Common myeloid progenitor, CD34-positive (primary cell): ENCODE results near the gene SCARB1.

Source experiments
- CTCF ChIA-PET: fragments of 350-600 bp; sonication (Branson Sonifier 250); formaldehyde crosslinking; loops from one replicate; lab custom pipeline; 2021; ENCODE audit warnings: antibody characterized with exemption; lab: Charles Lee
- POLR2A ChIA-PET: fragments of 350-600 bp; sonication (Branson Sonifier 250); formaldehyde crosslinking; loops from one replicate; lab custom pipeline; 2021; ENCODE audit warnings: antibody characterized with exemption; lab: Charles Lee
- DNase-seq, 3 donors: peaks; one replicate each; pipeline versions ENCODE4 v3.0.0 to v3.0.0-alpha.2; 2013
- H3K27ac ChIP-seq, 2 experiments: 1 replicate in 1 of 2; 2 replicates in 1 of 2; pipeline ENCODE4 v1.7.0; 2013; ENCODE audit warnings: inconsistent platforms in 2 of 2, low read length in 2 of 2, mild to moderate bottlenecking in 2 of 2, low read depth in 1 of 2, moderate library complexity in 1 of 2; ENCODE audit not compliant: severe bottlenecking in 2 of 2, insufficient read depth in 1 of 2, poor library complexity in 1 of 2
- H3K27me3 ChIP-seq, 5 experiments: replicated peaks in 2 of 5; 1 replicate in 3 of 5; 2 replicates in 2 of 5; pipeline versions ENCODE4 v1.6.1 to v1.7.0; 2013; ENCODE audit warnings: low read length in 4 of 5, mild to moderate bottlenecking in 2 of 5, moderate library complexity in 2 of 5, inconsistent platforms in 1 of 5; ENCODE audit not compliant: insufficient read depth in 5 of 5, control insufficient read depth in 4 of 5
- H3K36me3 ChIP-seq, 4 experiments: 1 replicate in 2 of 4; 2 replicates in 2 of 4; pipeline versions ENCODE4 v1.6.1 to v1.7.0; 2013; ENCODE audit warnings: low read length in 3 of 4, control low read depth in 1 of 4, mild to moderate bottlenecking in 1 of 4; ENCODE audit not compliant: control insufficient read depth in 4 of 4, insufficient read depth in 4 of 4
- H3K4me1 ChIP-seq, 4 experiments: 1 replicate in 3 of 4; 2 replicates in 1 of 4; pipeline versions ENCODE4 v1.6.1 to v1.7.1; 2013; ENCODE audit warnings: low read length in 3 of 4, mild to moderate bottlenecking in 3 of 4, control low read depth in 1 of 4, inconsistent platforms in 1 of 4, moderate library complexity in 1 of 4; ENCODE audit not compliant: control insufficient read depth in 4 of 4, insufficient read depth in 4 of 4; ENCODE audit errors: control extremely low read depth in 1 of 4
- H3K4me3 ChIP-seq, 7 experiments: 1 replicate in 4 of 7; 2 replicates in 3 of 7; pipeline versions ENCODE4 v1.5.1 to v1.7.0; 2013; ENCODE audit warnings: mild to moderate bottlenecking in 7 of 7, low read length in 6 of 7, moderate library complexity in 6 of 7, inconsistent platforms in 2 of 7, low read depth in 2 of 7, control low read depth in 1 of 7; ENCODE audit not compliant: insufficient read depth in 4 of 7, control insufficient read depth in 1 of 7; ENCODE audit errors: extremely low read depth in 1 of 7
- H3K9me3 ChIP-seq, 5 experiments: 1 replicate in 4 of 5; 2 replicates in 1 of 5; pipeline versions ENCODE4 v1.6.1 to v1.7.1; 2013; ENCODE audit warnings: low read length in 4 of 5, mild to moderate bottlenecking in 2 of 5, inconsistent platforms in 1 of 5, low read depth in 1 of 5, moderate library complexity in 1 of 5; ENCODE audit not compliant: control insufficient read depth in 4 of 5, insufficient read depth in 2 of 5; ENCODE audit errors: control extremely low read depth in 1 of 5
- WGBS: methylation state at CpG from one replicate; pipeline ENCODE4 v1.1.5; 2013; ENCODE audit not compliant: insufficient coverage; 5-methylcytosine and 5-hydroxymethylcytosine counted together

The SCARB1 gene

GRCh38 chr12:124762791-124763593, 100.7 kb downstream of the SCARB1 start:
- Histone ChIP-seq H3K4me3 (no peak overlapping the region), H3K9me3 (peaks cover 0 to 13% (median 8%) of the 10 kb centered on the region in 5 experiments), H3K27ac (no peak overlapping the region), H3K27me3 (no peaks in the 10 kb centered on the region), H3K4me1 (peaks cover 0 to 28% (median 20%) of the 10 kb centered on the region in 4 experiments), H3K36me3 (no peaks in the 10 kb centered on the region)
- no peak for DNase-seq
- ChIA-PET POLR2A (no interaction called here), CTCF (interaction anchor here (0.8 to 7.5 kb wide), 11 partner anchors 9 to 444 kb away, joined by 3 to 37 read pairs (median 6); partner anchors contain the start of gene NCOR2)
- 81% methylated on average over 8 of the region's 13 CpGs for WGBS

GRCh38 chr12:124762384-124762783, 101.3 kb downstream of the SCARB1 start:
- POLR2A ChIA-PET, result no interaction called here
- 98% methylated on average over 8 of the region's 8 CpGs for WGBS

GRCh38 chr12:124761871-124762270, 101.8 kb downstream of the SCARB1 start:
- H3K9me3 ChIP-seq, result peaks cover 0 to 17% (median 8%) of the 10 kb centered on the region in 5 experiments
- ChIA-PET CTCF (interaction anchor here (1.0 to 7.5 kb wide), 8 partner anchors 10 to 442 kb away, joined by 3 to 37 read pairs (median 7); no protein-coding TSS in a partner anchor), POLR2A (interaction anchor here (0.6 kb wide), 1 partner anchor 104 kb away, joined by 3 read pairs; no protein-coding TSS in a partner anchor)
- H3K4me1 ChIP-seq, result peaks cover 0 to 28% (median 20%) of the 10 kb centered on the region in 4 experiments
- H3K36me3 ChIP-seq, result no peaks in the 10 kb centered on the region
- no peak overlapping the region for H3K27ac ChIP-seq
- no peaks in the 10 kb centered on the region for H3K27me3 ChIP-seq
- H3K4me3 ChIP-seq, result no peak overlapping the region
- WGBS, result 76% methylated on average over 4 of the region's 4 CpGs
- no peak for DNase-seq

More at GRCh38 chr12:124762384-124762783, 101.3 kb downstream of the SCARB1 start:
- Histone ChIP-seq H3K27ac (no peak overlapping the region), H3K27me3 (no peaks in the 10 kb centered on the region), H3K4me1 (peaks cover 0 to 28% (median 20%) of the 10 kb centered on the region in 4 experiments), H3K9me3 (peaks cover 0 to 13% (median 8%) of the 10 kb centered on the region in 5 experiments), H3K4me3 (no peak overlapping the region), H3K36me3 (no peaks in the 10 kb centered on the region)
- no peak for DNase-seq
- CTCF ChIA-PET, result interaction anchor here (0.8 to 7.5 kb wide), 11 partner anchors 9 to 443 kb away, joined by 3 to 37 read pairs (median 6); partner anchors contain the start of gene NCOR2

- CTCF ChIA-PET, result interaction anchor here (1.6 to 7.5 kb wide), 6 partner anchors 10 to 725 kb away, joined by 4 to 37 read pairs (median 7); no protein-coding TSS in a partner anchor
- no peak overlapping the region for H3K4me3 ChIP-seq
- H3K27ac ChIP-seq, result no peak overlapping the region
- 97% methylated on average over 7 of the region's 7 CpGs for WGBS
- H3K9me3 ChIP-seq, result peaks cover 0 to 17% (median 8%) of the 10 kb centered on the region in 5 experiments
- no peak for DNase-seq
- H3K4me1 ChIP-seq, result peaks cover 0 to 30% (median 21%) of the 10 kb centered on the region in 4 experiments
- H3K27me3 ChIP-seq, result no peaks in the 10 kb centered on the region
- no peaks in the 10 kb centered on the region for H3K36me3 ChIP-seq
- POLR2A ChIA-PET, result no interaction called here
These were observed 102.6 kb downstream of the SCARB1 start for GRCh38 chr12:124761056-124761455.

GRCh38 chr12:124760560-124760959, 103.1 kb downstream of the SCARB1 start:
- ChIA-PET POLR2A (no interaction called here), CTCF (interaction anchor here (1.0 to 7.5 kb wide), 6 partner anchors 10 to 724 kb away, joined by 3 to 37 read pairs (median 4); no protein-coding TSS in a partner anchor)
- no peak overlapping the region for H3K27ac ChIP-seq
- H3K4me3 ChIP-seq, result no peak overlapping the region
- no peaks in the 10 kb centered on the region for H3K27me3 ChIP-seq
- H3K36me3 ChIP-seq, result no peaks in the 10 kb centered on the region
- H3K9me3 ChIP-seq, result peaks cover 0 to 17% (median 8%) of the 10 kb centered on the region in 5 experiments
- DNase-seq, result no peak
- H3K4me1 ChIP-seq, result peaks cover 0 to 35% (median 26%) of the 10 kb centered on the region in 4 experiments
- 86% methylated on average over 9 of the region's 9 CpGs for WGBS

GRCh38 chr12:124759841-124760503, 103.7 kb downstream of the SCARB1 start:
- peak in 2 of 3 donors; percentile 37 to 57 for DNase-seq
- H3K9me3 ChIP-seq, result peaks cover 0 to 14% (median 7%) of the 10 kb centered on the region in 5 experiments
- ChIA-PET CTCF (interaction anchor here (1.0 to 7.5 kb wide), 5 partner anchors 9 to 724 kb away, joined by 3 to 37 read pairs (median 3); no protein-coding TSS in a partner anchor), POLR2A (no interaction called here)
- H3K4me1 ChIP-seq, result peaks cover 0 to 40% (median 32%) of the 10 kb centered on the region in 4 experiments
- WGBS, result 24% methylated on average over 14 of the region's 15 CpGs
- H3K4me3 ChIP-seq, result no peak overlapping the region
- no peaks in the 10 kb centered on the region for H3K27me3 ChIP-seq
- H3K36me3 ChIP-seq, result no peaks in the 10 kb centered on the region
- no peak overlapping the region for H3K27ac ChIP-seq
